ENCODE results near the gene SLC2A1. TPM values are rescaled to one million over a fixed set of nuclear protein-coding genes. Genes with fewer than 3 reads are reported as not detected.
A peak's percentile ranks its signal among the peaks of the same experiment; 100 is the strongest.

SLC2A1 gene
- total RNA-seq, 1 experiment from 2014 or later, result 422 TPM

DNA sequence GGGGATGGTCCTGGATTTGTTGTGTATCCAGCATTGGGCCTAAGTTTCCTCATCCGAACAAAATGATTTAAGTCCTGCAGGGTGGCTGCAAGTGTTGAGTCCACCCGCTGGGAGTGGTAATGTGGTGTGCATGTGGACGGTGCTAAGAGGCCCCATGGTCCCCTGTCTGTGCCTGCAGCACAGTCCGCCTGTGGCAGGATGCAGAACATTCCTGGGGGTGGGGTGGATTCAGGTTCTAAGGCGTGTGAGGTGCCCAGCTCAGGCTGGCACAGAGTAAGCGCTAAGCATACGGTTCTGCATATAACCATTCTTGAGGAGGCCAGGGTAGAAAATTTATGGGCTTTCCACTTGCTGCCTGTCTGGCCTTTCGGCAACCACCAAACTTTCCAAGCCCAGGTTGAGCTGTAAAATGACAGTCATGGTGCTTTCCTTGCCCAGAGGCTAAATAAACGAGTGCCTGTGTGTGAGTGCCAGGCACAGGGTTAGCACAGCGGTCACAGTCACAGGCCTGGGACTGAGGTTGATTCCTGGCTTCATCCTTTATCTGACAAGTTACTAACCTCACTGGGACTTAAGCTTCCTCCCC is 30.7 kb downstream of the SLC2A1 start:
- H3K9me3 Mint-ChIP-seq (ENCODE audit: unreplicated experiment), result no peaks in the 10 kb centered on the region
- intact Hi-C loops (cut with micrococcal nuclease; ENCODE audit: unreplicated experiment), result no loop called here
- H3K4me1 ChIP-seq, result peaks cover 25% of the 10 kb centered on the region
- H3K27me3 Mint-ChIP-seq (ENCODE audit: insufficient read depth, unreplicated experiment), result no peaks in the 10 kb centered on the region
- ChIA-PET CTCF (interaction anchor here (1.5 kb wide), 1 partner anchor 146 kb away, joined by 5 read pairs; no protein-coding TSS in a partner anchor), POLR2A (no interaction called here)
- H3K4me1 Mint-ChIP-seq (ENCODE audit: low read depth, unreplicated experiment), result peaks cover 44% of the 10 kb centered on the region
- no peak overlapping the region for H3K4me3 ChIP-seq (ENCODE audit: low read depth, low read length)
- BruUV-seq (replicated peaks), result no TSS peak
- no peak for DNase-seq
- H3K36me3 Mint-ChIP-seq (ENCODE audit: insufficient read depth, unreplicated experiment), result peaks cover 100% of the 10 kb centered on the region
- peaks cover 10% of the 10 kb centered on the region for H3K36me3 ChIP-seq (ENCODE audit: control insufficient read depth, insufficient read depth, low read length)
- H3K27ac Mint-ChIP-seq (ENCODE audit: unreplicated experiment), result peak overlapping the region; percentile 56
- TF ChIP-seq, protein P1, sequence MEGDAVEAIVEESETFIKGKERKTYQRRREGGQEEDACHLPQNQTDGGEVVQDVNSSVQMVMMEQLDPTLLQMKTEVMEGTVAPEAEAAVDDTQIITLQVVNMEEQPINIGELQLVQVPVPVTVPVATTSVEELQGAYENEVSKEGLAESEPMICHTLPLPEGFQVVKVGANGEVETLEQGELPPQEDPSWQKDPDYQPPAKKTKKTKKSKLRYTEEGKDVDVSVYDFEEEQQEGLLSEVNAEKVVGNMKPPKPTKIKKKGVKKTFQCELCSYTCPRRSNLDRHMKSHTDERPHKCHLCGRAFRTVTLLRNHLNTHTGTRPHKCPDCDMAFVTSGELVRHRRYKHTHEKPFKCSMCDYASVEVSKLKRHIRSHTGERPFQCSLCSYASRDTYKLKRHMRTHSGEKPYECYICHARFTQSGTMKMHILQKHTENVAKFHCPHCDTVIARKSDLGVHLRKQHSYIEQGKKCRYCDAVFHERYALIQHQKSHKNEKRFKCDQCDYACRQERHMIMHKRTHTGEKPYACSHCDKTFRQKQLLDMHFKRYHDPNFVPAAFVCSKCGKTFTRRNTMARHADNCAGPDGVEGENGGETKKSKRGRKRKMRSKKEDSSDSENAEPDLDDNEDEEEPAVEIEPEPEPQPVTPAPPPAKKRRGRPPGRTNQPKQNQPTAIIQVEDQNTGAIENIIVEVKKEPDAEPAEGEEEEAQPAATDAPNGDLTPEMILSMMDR (IDR thresholded peaks at IDR 0.05; ENCODE audit: insufficient read depth in 1 of 2, low read depth in 1 of 2, low read length in 1 of 2, severe bottlenecking in 1 of 2, unreplicated experiment in 1 of 2), result no peak
- no peaks in the 10 kb centered on the region for H3K27me3 ChIP-seq (replicated peaks; ENCODE audit: control insufficient read depth, insufficient read depth, low read length)
- H3K9me3 ChIP-seq, result no peaks in the 10 kb centered on the region
- H3K4me3 Mint-ChIP-seq (ENCODE audit: unreplicated experiment), result no peak overlapping the region

- no peak for DNase-seq
- peak overlapping the region; percentile 56 for H3K27ac Mint-ChIP-seq (ENCODE audit: unreplicated experiment)
- no peaks in the 10 kb centered on the region for H3K27me3 Mint-ChIP-seq (ENCODE audit: insufficient read depth, unreplicated experiment)
- Histone ChIP-seq H3K36me3 (ENCODE audit: control insufficient read depth, insufficient read depth, low read length) (peaks cover 10% of the 10 kb centered on the region), H3K9me3 (no peaks in the 10 kb centered on the region), H3K4me1 (peaks cover 19% of the 10 kb centered on the region), H3K27me3 (replicated peaks; ENCODE audit: control insufficient read depth, insufficient read depth, low read length) (no peaks in the 10 kb centered on the region), H3K4me3 (ENCODE audit: low read depth, low read length) (no peak overlapping the region)
- H3K4me3 Mint-ChIP-seq (ENCODE audit: unreplicated experiment), result no peak overlapping the region
- POLR2A ChIA-PET, result no interaction called here
- H3K4me1 Mint-ChIP-seq (ENCODE audit: low read depth, unreplicated experiment), result peaks cover 44% of the 10 kb centered on the region
- TF ChIP-seq, protein P1 (IDR thresholded peaks at IDR 0.05; ENCODE audit: insufficient read depth in 1 of 2, low read depth in 1 of 2, low read length in 1 of 2, severe bottlenecking in 1 of 2, unreplicated experiment in 1 of 2), result no peak
- CTCF ChIA-PET, result interaction anchor here (1.5 kb wide), 1 partner anchor 146 kb away, joined by 5 read pairs; no protein-coding TSS in a partner anchor
- no TSS peak for BruUV-seq (replicated peaks)
- no peaks in the 10 kb centered on the region for H3K9me3 Mint-ChIP-seq (ENCODE audit: unreplicated experiment)
- peaks cover 100% of the 10 kb centered on the region for H3K36me3 Mint-ChIP-seq (ENCODE audit: insufficient read depth, unreplicated experiment)
- intact Hi-C loops (cut with micrococcal nuclease; ENCODE audit: unreplicated experiment), result no loop called here
Measured at GRCh38 chr1:42927274-42927841, 31.3 kb downstream of the SLC2A1 start.

DNA sequence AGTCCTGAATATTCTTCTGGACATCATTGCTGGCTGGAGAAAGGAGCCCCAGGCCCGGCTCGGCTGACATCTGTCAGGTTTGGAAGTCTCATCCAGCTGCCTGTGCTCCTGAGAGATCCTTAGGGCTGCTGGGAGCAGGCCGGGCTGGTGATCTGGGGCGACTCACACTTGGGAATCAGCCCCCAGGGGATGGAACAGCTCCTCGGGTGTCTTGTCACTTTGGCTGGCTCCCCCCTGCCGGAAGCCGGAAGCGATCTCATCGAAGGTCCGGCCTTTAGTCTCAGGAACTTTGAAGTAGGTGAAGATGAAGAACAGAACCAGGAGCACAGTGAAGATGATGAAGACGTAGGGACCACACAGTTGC is 31.8 kb downstream of the SLC2A1 start:
- CTCF ChIA-PET, result interaction anchor here (1.5 kb wide), 1 partner anchor 147 kb away, joined by 5 read pairs; no protein-coding TSS in a partner anchor
- BruUV-seq (replicated peaks), result no TSS peak
- peak overlapping the region; percentile 56 for H3K27ac Mint-ChIP-seq (ENCODE audit: unreplicated experiment)

More for the DNA sequence above, 31.8 kb downstream of the SLC2A1 start:
- H3K9me3 Mint-ChIP-seq (ENCODE audit: unreplicated experiment), result no peaks in the 10 kb centered on the region
- TF ChIP-seq, protein P1 (IDR thresholded peaks at IDR 0.05; ENCODE audit: insufficient read depth in 1 of 2, low read depth in 1 of 2, low read length in 1 of 2, severe bottlenecking in 1 of 2, unreplicated experiment in 1 of 2), result no peak
- H3K4me3 Mint-ChIP-seq (ENCODE audit: unreplicated experiment), result no peak overlapping the region
- intact Hi-C loops (cut with micrococcal nuclease; ENCODE audit: unreplicated experiment), result no loop called here
- no peaks in the 10 kb centered on the region for H3K9me3 ChIP-seq
- no peak for DNase-seq
- H3K27me3 ChIP-seq (replicated peaks; ENCODE audit: control insufficient read depth, insufficient read depth, low read length), result no peaks in the 10 kb centered on the region
- H3K4me3 ChIP-seq (ENCODE audit: low read depth, low read length), result no peak overlapping the region
- no peaks in the 10 kb centered on the region for H3K27me3 Mint-ChIP-seq (ENCODE audit: insufficient read depth, unreplicated experiment)
- peaks cover 14% of the 10 kb centered on the region for H3K4me1 ChIP-seq
- peaks cover 10% of the 10 kb centered on the region for H3K36me3 ChIP-seq (ENCODE audit: control insufficient read depth, insufficient read depth, low read length)
- H3K36me3 Mint-ChIP-seq (ENCODE audit: insufficient read depth, unreplicated experiment), result peaks cover 100% of the 10 kb centered on the region
- POLR2A ChIA-PET, result no interaction called here
- H3K4me1 Mint-ChIP-seq (ENCODE audit: low read depth, unreplicated experiment), result peaks cover 42% of the 10 kb centered on the region

Data from Caco-2 (cell line).